HCT116 (cell line): ENCODE data around the gene IMPG1. TPM values are rescaled to one million over a fixed set of nuclear protein-coding genes. Genes with fewer than 3 reads are reported as not detected.

Experiments
- ATAC-seq: fragments of 200-7000 bp; cut with Tn5 transposase; 2 replicates; pipeline ENCODE4 v1.9.1; 2020; ENCODE audit warnings: mild to moderate bottlenecking, moderate library complexity
- BruUV-seq: library from RNA; stranded (reverse); fragments of 400-500 nt; replicated peaks from 2 replicates; lab custom pipeline; 2021; lab: Mats Ljungman, UMichigan
- CTCF ChIA-PET: fragments of 300-600 bp; sonication (Branson Sonifier 250); formaldehyde crosslinking; loops from one replicate; lab custom pipeline; 2021; ENCODE audit warnings: antibody characterized with exemption; lab: Charles Lee
- POLR2A ChIA-PET: fragments of 300-600, 350-600 bp; sonication (Branson Sonifier 250); formaldehyde crosslinking; loops from one replicate; lab custom pipeline; 2021; ENCODE audit warnings: antibody characterized with exemption; lab: Charles Lee
- RAD21 ChIA-PET, 2 experiments: fragments of 300-600 bp; sonication (Branson Sonifier 250); formaldehyde crosslinking; loops; one replicate each; lab custom pipeline; 2023; ENCODE audit warnings: low total read pairs in 2 of 2; ENCODE audit not compliant: uncharacterized antibody in 2 of 2, unreplicated experiment in 2 of 2, low non-redundant PET in 1 of 2; lab: Charles Lee
- DNase-seq: peaks from one replicate; pipeline ENCODE4 v3.0.0-alpha.2; 2010; ENCODE audit warnings: low read depth, low spot score
- H2AFZ ChIP-seq: fragments of 200-600 bp; shearing (Covaris generic), sonication (generic); 2 replicates; pipeline ENCODE4 v1.6.1; 2017; ENCODE audit warnings: low read depth, mixed run types, mixed read lengths, antibody characterized with exemption, low read length; ENCODE audit not compliant: poor library complexity, severe bottlenecking
- H3K27ac ChIP-seq: 2 replicates; pipeline ENCODE4 v1.5.1; 2012; ENCODE audit warnings: low read depth, low read length
- H3K27me3 ChIP-seq: fragments of 200-600 bp; sonication (generic); 2 replicates; pipeline ENCODE4 v1.6.1; 2016; ENCODE audit warnings: mixed run types, low read length, mixed read lengths; ENCODE audit not compliant: insufficient read depth
- H3K36me3 ChIP-seq, 2 experiments: fragments of 200-500 bp in 1 of 2; fragments of 200-600 bp in 1 of 2; sonication (Bioruptor generic) in 1 of 2; sonication (generic) in 1 of 2; 2 replicates each; pipeline versions ENCODE4 v1.5.1 to v1.6.1; 2014 to 2016; ENCODE audit warnings: low read length in 2 of 2, inconsistent platforms in 1 of 2, mixed read lengths in 1 of 2, mixed run types in 1 of 2; ENCODE audit not compliant: insufficient read depth in 2 of 2, control insufficient read depth in 1 of 2
- H3K4me1 ChIP-seq, 2 experiments: fragments of 200-600 bp in 1 of 2; sonication (generic) in 1 of 2; 2 replicates each; pipeline versions ENCODE4 v1.5.1 to v1.6.1; 2012 to 2017; ENCODE audit warnings: low read length in 2 of 2, inconsistent platforms in 1 of 2, mild to moderate bottlenecking in 1 of 2, mixed read lengths in 1 of 2, mixed run types in 1 of 2, moderate library complexity in 1 of 2; ENCODE audit not compliant: insufficient read depth in 2 of 2, control insufficient read depth in 1 of 2
- H3K4me2 ChIP-seq: fragments of 200-600 bp; sonication (generic); 2 replicates; pipeline ENCODE4 v1.6.1; 2017; ENCODE audit warnings: mixed run types, low read length, mixed read lengths
- H3K4me3 ChIP-seq, 2 experiments: fragments of 200-600 bp in 1 of 2; sonication (generic) in 1 of 2; replicated peaks in 1 of 2; 2 replicates each; pipeline ENCODE4 v1.5.1; 2011 to 2016; ENCODE audit warnings: low read length in 2 of 2, control low read depth in 1 of 2, low read depth in 1 of 2, mild to moderate bottlenecking in 1 of 2, mixed read lengths in 1 of 2, mixed run types in 1 of 2
- H3K79me2 ChIP-seq: fragments of 200-600 bp; sonication (generic); 2 replicates; pipeline ENCODE4 v1.6.1; 2017; ENCODE audit warnings: mild to moderate bottlenecking, mixed run types, low read length, moderate library complexity, mixed read lengths; ENCODE audit not compliant: insufficient read depth
- H3K9ac ChIP-seq: fragments of 200-600 bp; sonication (generic); 2 replicates; pipeline ENCODE4 v1.6.1; 2016; ENCODE audit warnings: low read length, mixed read lengths
- H3K9me2 ChIP-seq: fragments of 200-600 bp; sonication (generic), shearing (Covaris generic); 2 replicates; pipeline ENCODE4 v1.6.1; 2017; ENCODE audit warnings: mixed run types, mild to moderate bottlenecking, moderate library complexity; ENCODE audit not compliant: insufficient read depth
- H3K9me3 ChIP-seq, 2 experiments: fragments of 200-500 bp in 1 of 2; fragments of 200-600 bp in 1 of 2; sonication (Bioruptor generic) in 1 of 2; sonication (generic) in 1 of 2; 2 replicates each; pipeline ENCODE4 v1.6.1; 2014 to 2017; ENCODE audit warnings: low read length in 2 of 2, mixed read lengths in 2 of 2, inconsistent platforms in 1 of 2, low read depth in 1 of 2, mild to moderate bottlenecking in 1 of 2, mixed run types in 1 of 2, moderate library complexity in 1 of 2; ENCODE audit not compliant: control insufficient read depth in 1 of 2, insufficient read depth in 1 of 2
- H4K20me1 ChIP-seq: fragments of 200-600 bp; sonication (generic), shearing (Covaris generic); 2 replicates; pipeline ENCODE4 v1.6.1; 2017; ENCODE audit warnings: mixed run types, mild to moderate bottlenecking, moderate library complexity; ENCODE audit not compliant: insufficient read depth
- ATF3 ChIP-seq: IDR thresholded peaks from 2 replicates; pipeline ENCODE4 v1.6.1; 2012
- CBX3 ChIP-seq: IDR thresholded peaks from 2 replicates; pipeline ENCODE4 v1.6.1; 2012; ENCODE audit warnings: low read depth
- CTCF ChIP-seq, 3 experiments: fragments of 200-600 bp in 1 of 3; sonication (generic) in 1 of 3; IDR thresholded peaks in 2 of 3; conservative IDR thresholded peaks in 1 of 3; 2 replicates each; pipeline ENCODE4 v1.5.1; 2012 to 2017; ENCODE audit warnings: low read depth in 2 of 3, low read length in 2 of 3, antibody characterized with exemption in 1 of 3, borderline replicate concordance in 1 of 3, control low read depth in 1 of 3, mild to moderate bottlenecking in 1 of 3, mixed read lengths in 1 of 3, mixed run types in 1 of 3, moderate library complexity in 1 of 3; ENCODE audit not compliant: insufficient read depth in 1 of 3
- EGR1 ChIP-seq: IDR thresholded peaks from 2 replicates; pipeline ENCODE4 v1.6.1; 2012; ENCODE audit warnings: low read depth
- EZH2phosphoT487 ChIP-seq: fragments of 200-600 bp; IDR thresholded peaks from 2 replicates; pipeline ENCODE4 v1.6.1; 2018; ENCODE audit warnings: antibody characterized with exemption, borderline replicate concordance
- RAD21 ChIP-seq: IDR thresholded peaks from 2 replicates; pipeline ENCODE4 v1.6.1; 2012; ENCODE audit warnings: low read depth, mild to moderate bottlenecking
- REST ChIP-seq: IDR thresholded peaks from 2 replicates; pipeline ENCODE4 v1.6.1; 2012; ENCODE audit warnings: low read depth
- SP1 ChIP-seq: IDR thresholded peaks from 2 replicates; pipeline ENCODE4 v1.6.1; 2012; ENCODE audit warnings: low read depth
- TCF7L2 ChIP-seq: IDR thresholded peaks from 2 replicates; pipeline ENCODE4 v1.7.0; 2011; ENCODE audit warnings: borderline replicate concordance, inconsistent platforms; ENCODE audit not compliant: insufficient read depth, insufficient read length; ENCODE audit errors: extremely low read depth
- YY1 ChIP-seq: IDR thresholded peaks from 2 replicates; pipeline ENCODE4 v1.6.1; 2011; ENCODE audit warnings: low read length, low read depth, moderate library complexity, mild to moderate bottlenecking; ENCODE audit not compliant: insufficient replicate concordance; ENCODE audit errors: extremely low read depth
- ZBTB33 ChIP-seq: IDR thresholded peaks from 2 replicates; pipeline ENCODE4 v1.6.1; 2011; ENCODE audit warnings: mild to moderate bottlenecking, low read length, moderate library complexity; ENCODE audit not compliant: insufficient replicate concordance; ENCODE audit errors: extremely low read depth
- intact Hi-C: fragments of 100-400 bp; cut with micrococcal nuclease; formaldehyde crosslinking; loops from 2 replicates; pipeline ENCODE4 v1.10.0; 2022
- total RNA-seq: library from RNA; stranded (reverse); gene quantifications from one replicate; pipeline ENCODE4 v1.2.1, GENCODE V29; 2021; ENCODE audit not compliant: unreplicated experiment

IMPG1 gene
- total RNA-seq, 1 experiment from 2014 or later, result not detected

GRCh38 chr6:75892384-75892783 lies 180.1 kb downstream of the IMPG1 start (continued):
- TF ChIP-seq CTCF (IDR thresholded peaks at IDR 0.05 in 2 of 3, conservative IDR thresholded peaks at IDR 0.05 in 1 of 3; ENCODE audit: borderline replicate concordance in 1 of 3, insufficient read depth in 1 of 3, low read depth in 2 of 3, low read length in 2 of 3), result no peak
- TF ChIP-seq ZBTB33, result no peak
- TF ChIP-seq RAD21, result no peak
- TF ChIP-seq YY1, result no peak
- TF ChIP-seq SP1, result no peak
- TF ChIP-seq TCF7L2, result no peak
- TF ChIP-seq ATF3, result no peak
- TF ChIP-seq EZH2phosphoT487, result no peak
- no peak for TF ChIP-seq EGR1

DNA sequence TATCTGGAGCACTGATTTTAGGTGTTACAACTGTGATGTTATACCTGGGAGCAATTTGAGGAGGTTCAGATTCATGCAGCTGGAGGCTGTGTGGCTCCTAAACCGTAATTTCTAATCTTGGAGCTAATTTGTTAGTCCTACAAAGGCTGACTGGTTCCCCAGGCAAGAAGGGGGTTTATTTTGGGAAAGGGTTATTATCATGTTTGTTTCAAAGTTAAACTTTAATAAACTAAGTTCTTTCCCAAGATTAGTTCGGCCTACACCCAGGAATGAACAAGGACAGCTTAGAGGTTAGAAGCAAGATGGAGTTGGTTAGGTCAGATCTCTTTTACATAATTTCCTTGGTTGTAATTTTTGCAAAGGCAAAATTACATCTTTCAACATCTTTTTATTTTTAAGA lies 187.6 kb downstream of the IMPG1 start:
- ATAC-seq (no peak), DNase-seq (no peak)
- Histone ChIP-seq H3K79me2 (no peaks in the 10 kb centered on the region), H3K36me3 (peaks cover 2 to 3% of the 10 kb centered on the region in 2 experiments; a peak in 3 of 4 replicates), H3K27me3 (no peaks in the 10 kb centered on the region), H3K9ac (no peak overlapping the region), H2AFZ (no peak overlapping the region), H3K4me3 (no peak overlapping the region), H3K27ac (no peak overlapping the region), H3K4me1 (no peaks in the 10 kb centered on the region; a peak in 1 of 4 replicates), H3K9me3 (no peaks in the 10 kb centered on the region), H3K9me2 (no peaks in the 10 kb centered on the region), H3K4me2 (no peak overlapping the region), H4K20me1 (no peaks in the 10 kb centered on the region)
- BruUV-seq, result no TSS peak
- TF ChIP-seq EZH2phosphoT487 (no peak), CBX3 (no peak), ZBTB33 (no peak), YY1 (no peak), EGR1 (no peak), REST (no peak)
- ChIA-PET CTCF (interaction anchor here (9.0 kb wide), 1 partner anchor 8 kb away, joined by 58 read pairs; no protein-coding TSS in a partner anchor), POLR2A (no interaction called here), RAD21 (no interaction called here)
- intact Hi-C loops, result no loop called here
